H9 (cell line): Measurements from ENCODE around the gene DZANK1. TPM values are rescaled to one million over a fixed set of nuclear protein-coding genes. Genes with fewer than 3 reads are reported as not detected.

ENCODE experiments used
- DNase-seq: peaks from one replicate; pipeline ENCODE4 v3.0.0-alpha.2; 2017
- H2AFZ ChIP-seq: one replicate; pipeline ENCODE4 v1.6.1; 2013; ENCODE audit warnings: mild to moderate bottlenecking, low read length, control low read depth, moderate library complexity
- H2AK5ac ChIP-seq: 2 replicates; pipeline ENCODE4 v1.6.1; 2013; ENCODE audit warnings: low read length, control low read depth, mixed read lengths; ENCODE audit not compliant: insufficient read length
- H2BK120ac ChIP-seq: one replicate; pipeline ENCODE4 v1.6.1; 2013; ENCODE audit warnings: low read depth, mild to moderate bottlenecking, low read length, control low read depth, inconsistent platforms; ENCODE audit not compliant: poor library complexity, severe bottlenecking
- H2BK12ac ChIP-seq: 2 replicates; pipeline ENCODE4 v1.6.1; 2013; ENCODE audit warnings: low read length, control low read depth, mixed read lengths, low read depth; ENCODE audit not compliant: insufficient read length
- H2BK15ac ChIP-seq: 2 replicates; pipeline ENCODE4 v1.6.1; 2013; ENCODE audit warnings: low read depth, low read length, control low read depth
- H2BK20ac ChIP-seq: one replicate; pipeline ENCODE4 v1.6.1; 2013; ENCODE audit warnings: low read depth, mild to moderate bottlenecking, low read length, control low read depth, inconsistent platforms; ENCODE audit not compliant: poor library complexity, severe bottlenecking
- H2BK5ac ChIP-seq: 2 replicates; pipeline ENCODE4 v1.6.1; 2013; ENCODE audit warnings: low read length, control low read depth, mixed read lengths; ENCODE audit not compliant: insufficient read length
- H3K14ac ChIP-seq: 2 replicates; pipeline ENCODE4 v1.6.1; 2013; ENCODE audit warnings: low read length, control low read depth; ENCODE audit not compliant: insufficient read depth
- H3K18ac ChIP-seq: 2 replicates; pipeline ENCODE4 v1.6.1; 2013; ENCODE audit warnings: low read depth, mild to moderate bottlenecking, mixed read lengths, low read length, control low read depth; ENCODE audit not compliant: insufficient read length
- H3K23ac ChIP-seq: 2 replicates; pipeline ENCODE4 v1.6.1; 2013; ENCODE audit warnings: low read length, control low read depth, mixed read lengths, low read depth; ENCODE audit not compliant: insufficient read length
- H3K23me2 ChIP-seq: 2 replicates; pipeline ENCODE4 v1.6.1; 2013; ENCODE audit warnings: low read depth, mild to moderate bottlenecking, mixed read lengths, low read length, control low read depth; ENCODE audit not compliant: insufficient read length, poor library complexity, severe bottlenecking
- H3K27ac ChIP-seq: 2 replicates; pipeline ENCODE4 v1.5.1; 2013; ENCODE audit warnings: low read length, control low read depth, mixed read lengths, low read depth; ENCODE audit not compliant: insufficient read length
- H3K27me3 ChIP-seq: 2 replicates; pipeline ENCODE4 v1.6.1; 2013; ENCODE audit warnings: low read length, control low read depth, inconsistent platforms; ENCODE audit not compliant: insufficient read depth
- H3K4ac ChIP-seq: 2 replicates; pipeline ENCODE4 v1.6.1; 2013; ENCODE audit warnings: low read depth, mild to moderate bottlenecking, control low read depth, inconsistent platforms, low read length, moderate library complexity
- H3K4me1 ChIP-seq: 2 replicates; pipeline ENCODE4 v1.6.1; 2013; ENCODE audit warnings: low read length, control low read depth, inconsistent platforms; ENCODE audit not compliant: insufficient read depth
- H3K4me2 ChIP-seq: 2 replicates; pipeline ENCODE4 v1.6.1; 2013; ENCODE audit warnings: low read length, control low read depth, mixed read lengths; ENCODE audit not compliant: insufficient read length, insufficient read depth
- H3K56ac ChIP-seq: 2 replicates; pipeline ENCODE4 v1.6.1; 2013; ENCODE audit warnings: low read depth, mild to moderate bottlenecking, mixed read lengths, low read length, control low read depth; ENCODE audit not compliant: insufficient read length
- H3K79me1 ChIP-seq: 2 replicates; pipeline ENCODE4 v1.6.1; 2013; ENCODE audit warnings: low read depth, mild to moderate bottlenecking, moderate library complexity, low read length, control low read depth, inconsistent platforms; ENCODE audit not compliant: insufficient read depth, poor library complexity, severe bottlenecking
- H3K79me2 ChIP-seq: 2 replicates; pipeline ENCODE4 v1.6.1; 2013; ENCODE audit warnings: low read length, control low read depth, inconsistent platforms; ENCODE audit not compliant: insufficient read depth
- H3K9ac ChIP-seq: 2 replicates; pipeline ENCODE4 v1.6.1; 2013; ENCODE audit warnings: low read length, control low read depth, mixed read lengths; ENCODE audit not compliant: insufficient read length; ENCODE audit errors: extremely low read depth
- H3K9me3 ChIP-seq: one replicate; pipeline ENCODE4 v1.6.1; 2013; ENCODE audit warnings: low read depth, low read length, inconsistent platforms; ENCODE audit not compliant: control insufficient read depth
- H3T11ph ChIP-seq: one replicate; pipeline ENCODE4 v1.6.1; 2013; ENCODE audit warnings: mild to moderate bottlenecking, low read length, control low read depth, inconsistent platforms
- H4K20me1 ChIP-seq: one replicate; pipeline ENCODE4 v1.6.1; 2013; ENCODE audit not compliant: control insufficient read depth, insufficient read length, insufficient read depth
- H4K5ac ChIP-seq: 2 replicates; pipeline ENCODE4 v1.6.1; 2013; ENCODE audit warnings: low read depth, mild to moderate bottlenecking, mixed read lengths, low read length, control low read depth; ENCODE audit not compliant: insufficient read length
- H4K8ac ChIP-seq: replicated peaks from 2 replicates; pipeline ENCODE4 v1.6.1; 2013; ENCODE audit warnings: low read length, control low read depth, mixed read lengths, low read depth; ENCODE audit not compliant: insufficient read length
- H4K91ac ChIP-seq: 2 replicates; pipeline ENCODE4 v1.6.1; 2013; ENCODE audit warnings: low read depth, mild to moderate bottlenecking, moderate library complexity, mixed read lengths, low read length, control low read depth; ENCODE audit not compliant: insufficient read length
- H3K27ac Mint-ChIP-seq, 3 experiments: 2 replicates in 2 of 3; 3 replicates in 1 of 3; pipeline ENCODE4 v1.8.0; 2020 to 2021; ENCODE audit warnings: mixed read lengths in 3 of 3, mild to moderate bottlenecking in 1 of 3, moderate library complexity in 1 of 3
- H3K27me3 Mint-ChIP-seq: 2 replicates; pipeline ENCODE4 v1.8.0; 2021; ENCODE audit warnings: low read depth, mild to moderate bottlenecking, moderate library complexity, mixed read lengths
- H3K36me3 Mint-ChIP-seq, 3 experiments: 2 replicates in 2 of 3; 3 replicates in 1 of 3; pipeline ENCODE4 v1.8.0; 2020 to 2021; ENCODE audit warnings: low read depth in 3 of 3, mixed read lengths in 3 of 3; ENCODE audit not compliant: insufficient read depth in 1 of 3
- H3K4me1 Mint-ChIP-seq, 2 experiments: 2 replicates each; pipeline ENCODE4 v1.8.0; 2020; ENCODE audit warnings: mixed read lengths in 2 of 2
- H3K4me3 Mint-ChIP-seq, 2 experiments: 2 replicates in 1 of 2; 3 replicates in 1 of 2; pipeline ENCODE4 v1.8.0; 2020 to 2021; ENCODE audit warnings: mild to moderate bottlenecking in 2 of 2, mixed read lengths in 2 of 2, moderate library complexity in 1 of 2
- H3K9me3 Mint-ChIP-seq, 2 experiments: 2 replicates in 1 of 2; 3 replicates in 1 of 2; pipeline ENCODE4 v1.8.0; 2020; ENCODE audit warnings: mild to moderate bottlenecking in 2 of 2, mixed read lengths in 2 of 2, moderate library complexity in 1 of 2
- whole genome bisulfite sequencing: extraction: QIAGEN DNeasy Blood & Tissue Kit; methylation state at CpG from one replicate; pipeline ENCODE4 v1.1.7; 2013; ENCODE audit warnings: missing lambda C conversion rate, low lambda C conversion rate, mixed read lengths; ENCODE audit not compliant: insufficient read length; ENCODE audit errors: extremely low coverage; 5-methylcytosine and 5-hydroxymethylcytosine counted together
- total RNA-seq: library from RNA; stranded (reverse); gene quantifications from 2 replicates; pipeline ENCODE4 v1.2.1, GENCODE V29; 2021
- TF ChIP-seq, protein P1 (sequence below): fragments of 200-600 bp; sonication (generic); conservative IDR thresholded peaks from 3 replicates; pipeline ENCODE4 v1.8.0; 2021; ENCODE audit warnings: antibody characterized with exemption, mild to moderate bottlenecking

Gene DZANK1
- total RNA-seq, 1 experiment from 2014 or later = 10.5 TPM

GRCh38 chr20:18391686-18392085 is 75.1 kb downstream of the DZANK1 start:
- Histone ChIP-seq H3K4me2 (no peak overlapping the region), H4K8ac (no peak overlapping the region), H2BK12ac (no peak overlapping the region), H3K27me3 (no peaks in the 10 kb centered on the region), H3K4ac (no peak overlapping the region), H3K79me1 (no peaks in the 10 kb centered on the region), H3K4me1 (no peaks in the 10 kb centered on the region), H2BK15ac (no peak overlapping the region), H3K14ac (no peak overlapping the region), H4K91ac (no peak overlapping the region), H2AFZ (no peak overlapping the region), H4K20me1 (no peaks in the 10 kb centered on the region), H3K23me2 (no peaks in the 10 kb centered on the region), H3K27ac (no peak overlapping the region), H2BK120ac (no peak overlapping the region), H3T11ph (no peak overlapping the region), H3K23ac (no peak overlapping the region), H3K18ac (no peak overlapping the region), H2BK5ac (no peak overlapping the region), H3K9me3 (no peaks in the 10 kb centered on the region), H4K5ac (no peak overlapping the region), H3K56ac (no peak overlapping the region), H2AK5ac (no peak overlapping the region), H3K79me2 (no peaks in the 10 kb centered on the region), H3K9ac (no peak overlapping the region), H2BK20ac (no peak overlapping the region)
- Mint-ChIP-seq H3K27ac (no peak overlapping the region), H3K4me1 (peaks cover 9 to 18% of the 10 kb centered on the region in 2 experiments), H3K36me3 (peaks cover 2 to 17% (median 6%) of the 10 kb centered on the region in 3 experiments; a peak in 5 of 7 replicates), H3K27me3 (no peaks in the 10 kb centered on the region), H3K4me3 (no peak overlapping the region), H3K9me3 (no peaks in the 10 kb centered on the region)
- no CpG with 5 or more reads among the region's 5 CpGs for WGBS
- DNase-seq = no peak
- TF ChIP-seq, protein P1, sequence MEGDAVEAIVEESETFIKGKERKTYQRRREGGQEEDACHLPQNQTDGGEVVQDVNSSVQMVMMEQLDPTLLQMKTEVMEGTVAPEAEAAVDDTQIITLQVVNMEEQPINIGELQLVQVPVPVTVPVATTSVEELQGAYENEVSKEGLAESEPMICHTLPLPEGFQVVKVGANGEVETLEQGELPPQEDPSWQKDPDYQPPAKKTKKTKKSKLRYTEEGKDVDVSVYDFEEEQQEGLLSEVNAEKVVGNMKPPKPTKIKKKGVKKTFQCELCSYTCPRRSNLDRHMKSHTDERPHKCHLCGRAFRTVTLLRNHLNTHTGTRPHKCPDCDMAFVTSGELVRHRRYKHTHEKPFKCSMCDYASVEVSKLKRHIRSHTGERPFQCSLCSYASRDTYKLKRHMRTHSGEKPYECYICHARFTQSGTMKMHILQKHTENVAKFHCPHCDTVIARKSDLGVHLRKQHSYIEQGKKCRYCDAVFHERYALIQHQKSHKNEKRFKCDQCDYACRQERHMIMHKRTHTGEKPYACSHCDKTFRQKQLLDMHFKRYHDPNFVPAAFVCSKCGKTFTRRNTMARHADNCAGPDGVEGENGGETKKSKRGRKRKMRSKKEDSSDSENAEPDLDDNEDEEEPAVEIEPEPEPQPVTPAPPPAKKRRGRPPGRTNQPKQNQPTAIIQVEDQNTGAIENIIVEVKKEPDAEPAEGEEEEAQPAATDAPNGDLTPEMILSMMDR = no peak
